Trophoblast cell (in vitro differentiated cells and primary cell): Measurements from ENCODE around the gene ACBD6.

Experiments
- DNase-seq, 2 donors: peaks; one replicate each; pipeline ENCODE4 v3.0.0-alpha.2; 2016
- H2AFZ ChIP-seq: 2 replicates; pipeline ENCODE4 v1.6.1; 2013; ENCODE audit warnings: low read length, moderate library complexity, mild to moderate bottlenecking; ENCODE audit not compliant: insufficient read depth, poor library complexity
- H2AK5ac ChIP-seq: 2 replicates; pipeline ENCODE4 v1.6.1; 2013; ENCODE audit warnings: mild to moderate bottlenecking, low read length
- H2BK120ac ChIP-seq: 2 replicates; pipeline ENCODE4 v1.6.1; 2013; ENCODE audit warnings: low read length, mild to moderate bottlenecking, moderate library complexity; ENCODE audit not compliant: insufficient read depth, poor library complexity
- H2BK12ac ChIP-seq: 2 replicates; pipeline ENCODE4 v1.6.1; 2013; ENCODE audit warnings: mild to moderate bottlenecking, low read length, moderate library complexity
- H2BK5ac ChIP-seq: 2 replicates; pipeline ENCODE4 v1.6.1; 2013; ENCODE audit warnings: low read length, low read depth, moderate library complexity, mild to moderate bottlenecking; ENCODE audit not compliant: poor library complexity
- H3K14ac ChIP-seq: 2 replicates; pipeline ENCODE4 v1.6.1; 2013; ENCODE audit warnings: mild to moderate bottlenecking, low read length
- H3K18ac ChIP-seq: 2 replicates; pipeline ENCODE4 v1.6.1; 2013; ENCODE audit warnings: mild to moderate bottlenecking, low read length
- H3K23ac ChIP-seq: 2 replicates; pipeline ENCODE4 v1.6.1; 2013; ENCODE audit warnings: low read length
- H3K27ac ChIP-seq: 2 replicates; pipeline ENCODE4 v1.5.1; 2013; ENCODE audit warnings: low read depth, mild to moderate bottlenecking, inconsistent platforms, low read length, moderate library complexity
- H3K27me3 ChIP-seq: 2 replicates; pipeline ENCODE4 v1.6.1; 2013; ENCODE audit warnings: inconsistent platforms, mild to moderate bottlenecking, low read length, moderate library complexity; ENCODE audit not compliant: insufficient read depth
- H3K36me3 ChIP-seq, 2 experiments: 1 replicate in 1 of 2; 2 replicates in 1 of 2; pipeline ENCODE4 v1.6.1; 2013; ENCODE audit warnings: low read length in 2 of 2, mild to moderate bottlenecking in 2 of 2, moderate library complexity in 1 of 2; ENCODE audit not compliant: insufficient read depth in 2 of 2, control insufficient read depth in 1 of 2
- H3K4ac ChIP-seq: 2 replicates; pipeline ENCODE4 v1.6.1; 2013; ENCODE audit warnings: low read depth, mild to moderate bottlenecking, low read length, moderate library complexity
- H3K4me1 ChIP-seq, 2 experiments: 1 replicate in 1 of 2; 2 replicates in 1 of 2; pipeline ENCODE4 v1.6.1; 2013; ENCODE audit warnings: low read length in 2 of 2, mild to moderate bottlenecking in 2 of 2, moderate library complexity in 1 of 2; ENCODE audit not compliant: insufficient read depth in 2 of 2, control insufficient read depth in 1 of 2
- H3K4me2 ChIP-seq: 2 replicates; pipeline ENCODE4 v1.6.1; 2013; ENCODE audit warnings: inconsistent platforms, mild to moderate bottlenecking, low read length, moderate library complexity
- H3K4me3 ChIP-seq: 2 replicates; pipeline ENCODE4 v1.5.1; 2013; ENCODE audit warnings: mild to moderate bottlenecking, low read depth, low read length, inconsistent platforms
- H3K79me1 ChIP-seq: one replicate; pipeline ENCODE4 v1.6.1; 2013; ENCODE audit warnings: low read length
- H3K79me2 ChIP-seq: 2 replicates; pipeline ENCODE4 v1.6.1; 2013; ENCODE audit warnings: low read length, mild to moderate bottlenecking; ENCODE audit not compliant: control insufficient read depth, insufficient read depth, poor library complexity
- H3K9ac ChIP-seq: 2 replicates; pipeline ENCODE4 v1.6.1; 2013; ENCODE audit warnings: mild to moderate bottlenecking, low read length
- H3K9me3 ChIP-seq: 2 replicates; pipeline ENCODE4 v1.6.1; 2013; ENCODE audit warnings: low read depth, mild to moderate bottlenecking, control low read depth, inconsistent platforms, low read length; ENCODE audit not compliant: insufficient read depth
- H4K12ac ChIP-seq: 2 replicates; pipeline ENCODE4 v1.6.1; 2013; ENCODE audit warnings: low read depth, mild to moderate bottlenecking, low read length, moderate library complexity
- H4K8ac ChIP-seq: 2 replicates; pipeline ENCODE4 v1.6.1; 2013; ENCODE audit warnings: low read depth, mild to moderate bottlenecking, low read length, moderate library complexity
- H4K91ac ChIP-seq: one replicate; pipeline ENCODE4 v1.6.1; 2013; ENCODE audit warnings: low read depth, mild to moderate bottlenecking, low read length, moderate library complexity
- whole genome bisulfite sequencing: extraction: QIAGEN DNeasy Blood & Tissue Kit; methylation state at CpG from one replicate; pipeline ENCODE4 v1.1.7; 2013; ENCODE audit warnings: missing lambda C conversion rate; ENCODE audit not compliant: insufficient read length, insufficient coverage; ENCODE audit errors: extremely low coverage; 5-methylcytosine and 5-hydroxymethylcytosine counted together

Gene ACBD6

DNA sequence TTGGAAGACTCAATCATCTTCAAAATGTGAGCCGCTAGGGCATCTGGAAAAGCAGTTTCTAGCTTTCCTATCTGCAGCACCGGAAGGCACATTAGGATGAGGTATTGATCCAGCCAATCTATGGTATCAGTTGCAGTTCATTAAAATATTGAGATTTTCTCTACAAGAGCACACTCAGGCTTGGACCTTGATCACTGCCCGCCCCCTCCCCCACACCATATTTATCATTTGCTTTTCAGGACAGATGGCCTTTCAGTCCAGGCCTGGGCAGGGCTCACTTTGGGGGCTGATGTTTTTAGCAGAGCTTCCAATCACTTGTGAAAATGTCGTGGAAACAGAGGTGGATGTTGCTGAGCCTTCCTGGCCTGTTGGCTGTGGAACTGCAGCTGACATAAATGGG, 254.8 kb downstream of the ACBD6 start:
- no peak overlapping the region for H2AK5ac ChIP-seq
- no peaks in the 10 kb centered on the region for H3K36me3 ChIP-seq
- no peak overlapping the region for H2BK120ac ChIP-seq
- H3K14ac ChIP-seq = no peak overlapping the region
- no peak overlapping the region for H3K4me3 ChIP-seq
- no peak overlapping the region for H3K18ac ChIP-seq
- no peak overlapping the region for H4K91ac ChIP-seq
- no peak overlapping the region for H3K23ac ChIP-seq
- peaks cover 4% of the 10 kb centered on the region for H3K9me3 ChIP-seq
- no peaks in the 10 kb centered on the region for H3K79me1 ChIP-seq
- no peak overlapping the region for H3K27ac ChIP-seq
- no peaks in the 10 kb centered on the region for H3K27me3 ChIP-seq
- no peak overlapping the region for H4K8ac ChIP-seq
- H2BK5ac ChIP-seq = no peak overlapping the region
- no peak overlapping the region for H4K12ac ChIP-seq
- H3K9ac ChIP-seq = no peak overlapping the region
- H3K4me1 ChIP-seq = no peaks in the 10 kb centered on the region
- no CpG with 5 or more reads among the region's 4 CpGs for WGBS
- H3K4me2 ChIP-seq = no peak overlapping the region
- no peak overlapping the region for H2BK12ac ChIP-seq
- H3K4ac ChIP-seq = no peak overlapping the region
- H2AFZ ChIP-seq = no peak overlapping the region
- DNase-seq = no peak
- H3K79me2 ChIP-seq = no peaks in the 10 kb centered on the region

DNA sequence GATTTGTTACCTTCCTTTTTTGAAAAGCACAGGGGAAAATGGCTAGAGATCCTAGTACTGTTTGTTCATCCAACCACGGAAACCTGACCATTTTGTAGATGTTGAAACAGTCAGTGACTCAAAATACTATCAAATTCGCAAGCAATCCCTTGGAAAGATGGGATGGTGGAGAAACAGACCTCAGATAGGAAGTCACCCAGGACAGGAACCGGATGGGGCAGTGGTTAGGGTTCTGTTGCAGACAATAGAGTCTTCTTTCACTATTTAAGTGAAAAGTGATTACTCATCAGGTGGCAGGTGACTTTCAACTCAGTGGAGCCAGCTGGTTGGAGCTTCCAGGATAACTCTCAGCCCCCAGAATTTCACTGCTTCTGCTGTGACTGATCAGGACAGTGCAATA, 255.3 kb downstream of the ACBD6 start:
- no peak overlapping the region for H3K14ac ChIP-seq
- no peak overlapping the region for H2BK5ac ChIP-seq
- H2BK120ac ChIP-seq = no peak overlapping the region
- no peak overlapping the region for H4K91ac ChIP-seq
- no peak overlapping the region for H2AK5ac ChIP-seq
- no peaks in the 10 kb centered on the region for H3K79me1 ChIP-seq
- no peak overlapping the region for H3K4me3 ChIP-seq
- H3K4me1 ChIP-seq = no peaks in the 10 kb centered on the region
- no peak overlapping the region for H3K18ac ChIP-seq
- no peaks in the 10 kb centered on the region for H3K36me3 ChIP-seq
- H3K27ac ChIP-seq = no peak overlapping the region
- H3K4ac ChIP-seq = no peak overlapping the region
- no peaks in the 10 kb centered on the region for H3K27me3 ChIP-seq
- H3K23ac ChIP-seq = no peak overlapping the region
- H2BK12ac ChIP-seq = no peak overlapping the region
- no peak overlapping the region for H4K12ac ChIP-seq
- no peaks in the 10 kb centered on the region for H3K79me2 ChIP-seq
- no peak overlapping the region for H4K8ac ChIP-seq
- peaks cover 4% of the 10 kb centered on the region for H3K9me3 ChIP-seq
- H3K4me2 ChIP-seq = no peak overlapping the region
- no CpG with 5 or more reads among the region's 3 CpGs for WGBS
- no peak for DNase-seq
- H3K9ac ChIP-seq = no peak overlapping the region
- H2AFZ ChIP-seq = no peak overlapping the region

DNA sequence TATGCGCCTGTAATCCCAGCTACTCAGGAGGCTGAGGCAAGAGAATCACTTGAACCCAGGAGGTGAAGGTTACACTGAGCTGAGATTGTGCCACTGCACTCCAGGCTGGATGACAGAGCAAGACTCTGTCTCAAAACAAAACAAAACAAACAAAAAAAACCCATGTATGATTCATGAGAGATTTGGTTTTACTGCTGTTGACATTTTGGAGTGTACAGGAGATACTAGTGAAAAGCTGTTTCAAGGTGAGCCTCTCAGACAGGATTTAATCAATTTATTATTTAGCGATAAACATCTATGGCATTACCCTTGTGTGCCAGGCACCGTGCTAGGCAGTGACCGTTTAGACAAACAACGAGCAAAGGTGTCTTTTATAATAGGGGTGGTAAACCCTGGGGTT, 255.8 kb downstream of the ACBD6 start:
- Histone ChIP-seq H3K79me1 (no peaks in the 10 kb centered on the region), H3K14ac (no peak overlapping the region), H3K23ac (no peak overlapping the region), H3K9me3 (peaks cover 4% of the 10 kb centered on the region), H3K18ac (no peak overlapping the region), H4K12ac (no peak overlapping the region), H3K4ac (no peak overlapping the region), H3K4me3 (no peak overlapping the region), H3K9ac (no peak overlapping the region), H3K79me2 (no peaks in the 10 kb centered on the region), H3K36me3 (no peaks in the 10 kb centered on the region), H4K8ac (no peak overlapping the region), H2BK120ac (no peak overlapping the region), H2BK5ac (no peak overlapping the region), H2AK5ac (no peak overlapping the region), H4K91ac (no peak overlapping the region), H3K27me3 (no peaks in the 10 kb centered on the region), H3K4me2 (no peak overlapping the region), H3K4me1 (no peaks in the 10 kb centered on the region), H2AFZ (no peak overlapping the region), H3K27ac (no peak overlapping the region), H2BK12ac (no peak overlapping the region)
- DNase-seq = no peak
- WGBS = no CpG with 5 or more reads among the region's 5 CpGs

DNA sequence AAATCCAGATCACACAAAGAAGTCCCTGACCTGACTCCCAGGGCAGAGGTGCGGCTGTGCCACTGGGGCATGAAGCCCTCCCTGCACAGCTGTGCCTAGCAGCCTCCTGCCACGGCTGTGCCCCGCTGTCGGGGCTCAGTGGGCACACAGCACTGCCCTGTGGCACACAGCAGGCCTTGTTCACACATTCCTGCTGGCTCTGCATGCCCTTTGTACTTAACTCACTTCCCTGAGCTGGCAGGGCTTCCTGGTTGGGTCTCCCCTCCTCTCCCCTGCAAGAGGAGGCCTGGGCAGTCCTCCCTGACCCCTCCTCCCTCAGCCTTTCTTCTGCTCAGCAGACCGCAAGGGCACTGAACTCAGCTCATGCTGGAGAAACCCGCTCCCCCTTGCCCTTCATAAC, 257.5 kb downstream of the ACBD6 start:
- no CpG with 5 or more reads among the region's 6 CpGs for WGBS
- Histone ChIP-seq H3K79me2 (no peaks in the 10 kb centered on the region), H3K4ac (no peak overlapping the region), H3K23ac (no peak overlapping the region), H4K8ac (no peak overlapping the region), H3K27me3 (no peaks in the 10 kb centered on the region), H2AFZ (no peak overlapping the region), H3K4me1 (no peaks in the 10 kb centered on the region), H2AK5ac (no peak overlapping the region), H3K14ac (no peak overlapping the region), H3K9ac (no peak overlapping the region), H4K12ac (no peak overlapping the region), H2BK5ac (no peak overlapping the region), H3K36me3 (no peaks in the 10 kb centered on the region), H2BK120ac (no peak overlapping the region), H3K4me2 (no peak overlapping the region), H3K79me1 (no peaks in the 10 kb centered on the region), H2BK12ac (no peak overlapping the region), H3K9me3 (peaks cover 4% of the 10 kb centered on the region), H4K91ac (no peak overlapping the region), H3K27ac (no peak overlapping the region), H3K18ac (no peak overlapping the region), H3K4me3 (no peak overlapping the region)
- no peak for DNase-seq
